Superior temporal gyrus (tissue), 1 donor: ENCODE results near the gene EIF1AY.
"Not testable (repeated sequence)": the region's sequence is repeated elsewhere in the genome, so short reads cannot be mapped to it uniquely, and the experiment has no call there.

Experiments
- DNase-seq: peaks from one replicate; pipeline ENCODE4 v3.0.0-alpha.2; 2016; ENCODE audit errors: extremely low spot score

Gene EIF1AY, protein sequence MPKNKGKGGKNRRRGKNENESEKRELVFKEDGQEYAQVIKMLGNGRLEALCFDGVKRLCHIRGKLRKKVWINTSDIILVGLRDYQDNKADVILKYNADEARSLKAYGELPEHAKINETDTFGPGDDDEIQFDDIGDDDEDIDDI

DNA sequence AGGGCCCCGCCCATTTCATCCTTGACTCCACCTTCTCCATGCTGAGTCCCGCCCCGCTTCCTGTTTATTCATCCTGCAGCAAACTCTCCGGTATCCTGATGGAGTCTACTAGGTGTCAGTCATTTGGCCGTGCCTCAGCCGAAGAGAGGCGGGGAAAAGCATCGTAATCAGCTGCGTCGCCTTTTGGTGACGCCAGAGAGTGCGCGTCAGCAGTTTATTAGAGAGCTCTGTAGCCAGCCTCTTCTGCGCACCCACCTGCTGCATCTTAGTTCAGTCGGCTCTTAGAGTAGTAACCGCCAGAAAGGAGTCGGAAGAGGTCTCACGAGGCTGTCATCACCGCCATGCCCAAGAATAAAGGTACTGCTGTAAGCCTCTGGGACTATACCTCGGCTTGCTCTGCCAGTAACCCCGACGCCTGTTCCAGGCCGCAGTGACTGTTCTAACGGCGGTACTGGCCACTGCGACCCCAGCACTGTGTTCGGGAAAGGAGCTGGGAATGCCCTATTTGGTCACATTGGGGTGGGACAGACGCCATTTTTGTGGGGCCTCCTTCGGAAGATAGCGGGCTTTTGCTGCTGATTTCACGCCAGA, at the start of gene EIF1AY:
Gene EIF1AY (plus strand): TSS at position 246 of the 591 bp plus-strand sequence. CDS start 96 bp downstream, at position 342.
- DNase-seq = peak; percentile 97

DNA sequence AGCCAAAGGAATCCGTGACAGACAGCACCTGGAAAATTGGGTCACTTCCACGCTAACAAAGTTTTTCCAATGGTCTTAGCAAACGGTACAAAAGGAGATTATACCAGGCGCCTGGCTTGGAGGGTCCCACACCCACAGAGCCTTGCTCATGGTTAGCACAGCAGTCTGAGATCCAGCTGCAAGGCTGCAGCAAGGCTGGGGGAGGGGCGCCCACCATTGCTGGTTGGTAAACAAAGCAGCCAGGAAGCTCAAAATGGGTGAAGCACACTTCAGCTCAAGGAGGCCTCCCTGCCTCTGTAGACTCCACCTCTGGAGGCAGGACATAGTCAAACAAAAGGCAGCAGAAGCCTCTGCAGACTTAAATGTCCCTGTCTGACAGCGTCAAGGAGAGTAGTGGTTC, 47.1 kb upstream of the EIF1AY start:
- no peak for DNase-seq

DNA sequence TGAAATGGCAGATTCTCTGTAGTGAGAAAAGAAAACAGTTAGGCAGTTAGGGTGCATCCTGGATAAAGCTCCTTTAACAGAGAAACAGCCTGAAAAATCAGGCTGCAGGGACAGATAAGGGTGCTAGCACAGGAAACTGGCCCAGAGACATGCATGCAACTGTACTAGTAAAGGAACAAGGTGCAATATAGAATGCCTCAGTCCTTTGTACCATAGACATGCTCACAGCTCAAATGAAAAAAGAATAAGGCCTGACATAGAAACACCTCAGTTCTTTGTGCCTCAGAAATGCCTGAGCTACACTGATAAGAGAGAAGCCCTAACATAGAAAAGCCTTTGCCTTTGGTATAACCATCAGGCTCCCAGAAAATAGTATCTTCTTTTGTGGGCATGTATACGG, 37.4 kb upstream of the EIF1AY start:
- no peak for DNase-seq

DNA sequence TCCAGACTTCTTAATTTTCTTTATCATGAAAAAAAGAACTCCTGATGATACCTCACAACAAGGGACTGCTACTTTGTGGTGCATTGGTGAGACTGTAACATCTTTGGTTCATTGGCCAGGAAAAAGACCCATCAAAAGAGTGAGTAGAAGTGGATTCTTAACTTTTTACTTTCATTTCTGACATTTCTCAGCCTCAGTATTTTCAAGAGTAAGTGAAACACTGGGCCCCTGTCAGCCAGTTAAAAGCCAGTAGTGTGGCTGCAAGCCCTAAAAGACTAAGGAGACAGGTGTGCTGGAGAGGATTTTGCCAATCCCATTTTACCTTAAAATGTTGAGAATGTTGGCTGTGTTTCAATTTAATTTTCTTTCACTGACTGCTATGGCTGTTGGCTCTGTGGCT, 36.6 kb upstream of the EIF1AY start:
- DNase-seq = no peak

DNA sequence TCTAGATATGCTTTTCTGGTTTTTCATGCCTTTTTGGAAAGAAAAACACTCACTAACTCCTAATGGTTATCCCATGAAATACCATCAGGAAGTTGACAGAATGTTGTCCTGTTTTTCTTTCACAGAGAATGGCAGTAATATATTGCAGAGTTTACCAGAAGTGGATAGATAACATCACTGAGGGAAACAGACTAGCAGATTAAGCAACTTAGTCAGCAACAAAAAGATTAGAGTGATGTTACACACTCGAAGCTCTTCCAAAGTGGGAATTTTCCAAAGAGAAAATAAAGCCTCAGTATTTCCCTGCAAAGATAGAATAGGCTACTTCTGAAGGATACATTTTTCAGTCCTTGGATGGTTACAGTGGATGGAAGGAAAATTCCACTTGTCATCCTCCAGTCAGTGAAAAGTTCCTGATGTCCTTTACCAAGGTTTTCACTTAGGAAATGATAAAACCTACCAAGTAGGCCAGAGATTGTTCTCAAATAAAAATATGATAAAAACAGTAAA, 31.1 kb upstream of the EIF1AY start:
- no peak for DNase-seq

DNA sequence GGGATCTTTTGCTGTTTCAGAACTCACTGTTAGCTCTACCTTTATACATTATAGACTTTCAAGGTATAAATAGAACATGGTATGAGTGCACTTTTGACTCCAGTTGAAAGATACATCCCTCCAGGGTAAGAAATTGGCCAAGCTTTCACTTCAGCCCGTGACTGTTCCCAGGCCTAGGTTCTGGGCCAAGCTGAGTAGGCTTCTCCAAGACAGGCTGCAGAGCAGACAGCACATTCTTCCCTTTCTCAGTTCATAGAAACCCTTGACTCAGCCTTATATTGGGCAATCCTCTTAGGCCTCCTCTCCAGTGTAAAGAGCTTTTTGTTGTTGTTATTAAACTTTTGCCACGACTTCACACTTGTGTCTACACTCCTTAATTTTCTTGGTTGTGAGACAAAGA, 29.5 kb upstream of the EIF1AY start:
- DNase-seq = no peak

DNA sequence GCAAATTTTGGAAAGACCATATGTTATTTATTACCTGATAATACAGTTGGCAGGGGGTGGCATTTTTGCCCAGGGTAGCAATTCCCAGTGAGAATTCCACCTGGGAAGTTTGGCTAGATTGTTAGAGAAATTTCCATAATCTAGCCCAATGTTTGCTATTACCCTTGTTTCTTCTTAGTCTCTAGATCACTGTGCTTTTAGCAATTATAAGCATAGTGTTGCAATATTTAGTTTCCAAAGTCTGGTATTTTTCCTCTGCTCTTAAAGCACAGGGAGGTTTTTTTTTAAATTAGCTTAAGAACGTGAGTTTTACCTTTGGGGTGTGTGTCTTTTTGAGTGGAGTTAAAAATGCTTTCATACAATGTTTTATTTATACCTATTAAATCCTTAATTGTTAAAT, 26.3 kb upstream of the EIF1AY start:
- no peak for DNase-seq

DNA sequence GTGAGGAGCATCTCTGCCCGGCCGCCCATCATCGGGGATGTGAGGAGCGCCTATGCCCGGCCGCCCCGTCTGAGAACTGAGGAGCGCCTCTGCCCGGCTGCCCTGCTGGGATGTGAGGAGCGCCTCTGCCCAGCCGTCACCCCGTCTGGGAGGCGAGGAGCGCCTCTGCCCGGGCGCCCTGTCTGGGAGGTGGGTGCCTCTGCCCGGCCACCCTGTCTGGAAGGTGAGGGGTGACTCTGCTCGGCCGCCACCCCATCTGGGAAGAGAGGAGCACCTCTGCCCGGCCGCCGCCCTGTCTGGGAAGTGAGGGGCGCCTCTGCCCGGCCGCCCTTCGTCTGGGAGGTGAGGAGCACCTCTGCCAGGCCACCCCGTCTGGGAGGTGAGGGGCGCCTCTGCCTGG, 23.7 kb upstream of the EIF1AY start:
- no peak for DNase-seq

DNA sequence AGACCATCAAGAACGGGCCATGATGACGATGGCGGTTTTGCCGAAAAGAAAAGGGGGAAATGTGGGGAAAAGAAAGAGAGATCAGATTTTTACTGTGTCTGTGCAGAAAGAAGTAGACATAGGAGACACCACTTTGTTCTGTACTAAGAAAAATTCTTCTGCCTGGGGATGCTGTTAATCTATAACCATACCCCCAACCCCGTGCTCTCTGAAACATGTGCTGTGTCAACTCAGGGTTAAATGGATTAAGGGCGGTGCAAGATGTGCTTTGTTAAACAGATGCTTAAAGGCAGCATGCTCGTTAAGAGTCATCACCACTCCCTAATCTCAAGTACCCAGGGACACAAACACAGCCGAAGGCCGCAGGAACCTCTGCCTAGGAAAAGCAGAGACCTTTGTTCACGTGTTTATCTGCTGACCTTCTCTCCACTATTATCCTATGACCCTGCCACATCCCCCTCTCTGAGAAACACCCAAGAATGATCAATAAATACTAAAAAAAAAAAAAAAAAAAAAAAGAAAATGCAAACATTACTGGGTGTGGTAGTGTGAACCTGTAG, 22.7 kb upstream of the EIF1AY start:
- DNase-seq = not testable (repeated sequence)

DNA sequence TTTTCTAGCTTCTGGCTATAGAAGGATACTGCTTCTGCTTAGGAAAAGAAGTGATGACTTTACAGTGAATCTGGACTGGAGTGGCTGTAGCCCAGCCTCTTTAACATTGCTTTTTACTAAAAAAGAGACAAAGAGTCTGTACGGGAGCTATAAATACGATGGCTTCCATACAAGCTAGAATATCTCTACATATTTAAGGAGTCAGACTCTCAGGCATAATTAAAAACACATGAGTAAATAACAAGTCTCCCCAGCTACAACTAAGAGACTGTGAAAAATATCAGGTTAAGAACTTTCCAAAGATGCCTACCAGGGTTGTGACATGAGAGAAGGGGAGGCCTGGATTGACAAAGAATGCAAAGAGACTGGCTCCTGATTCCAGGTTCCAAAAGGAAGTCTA, 19.8 kb upstream of the EIF1AY start:
- no peak for DNase-seq

DNA sequence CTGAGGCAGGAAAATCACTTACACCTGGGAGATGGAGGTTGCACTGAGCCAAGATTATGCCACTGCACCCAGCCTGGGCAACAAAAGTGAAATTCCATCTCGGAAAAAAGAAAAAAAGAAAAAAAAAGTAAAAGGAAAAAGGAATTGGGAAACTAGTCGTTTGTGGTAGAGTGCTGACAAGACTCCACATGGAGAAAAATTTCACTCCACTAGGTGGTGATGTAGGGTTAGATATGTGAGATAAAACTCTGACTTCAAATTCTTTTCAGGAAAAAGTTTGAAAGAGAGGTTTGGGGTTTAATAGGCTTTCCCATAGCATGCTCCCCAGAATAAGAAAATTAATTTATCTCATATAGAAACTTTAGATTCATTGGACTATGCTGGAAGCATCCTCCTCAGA, 16.9 kb upstream of the EIF1AY start:
- peak; percentile 55 for DNase-seq

DNA sequence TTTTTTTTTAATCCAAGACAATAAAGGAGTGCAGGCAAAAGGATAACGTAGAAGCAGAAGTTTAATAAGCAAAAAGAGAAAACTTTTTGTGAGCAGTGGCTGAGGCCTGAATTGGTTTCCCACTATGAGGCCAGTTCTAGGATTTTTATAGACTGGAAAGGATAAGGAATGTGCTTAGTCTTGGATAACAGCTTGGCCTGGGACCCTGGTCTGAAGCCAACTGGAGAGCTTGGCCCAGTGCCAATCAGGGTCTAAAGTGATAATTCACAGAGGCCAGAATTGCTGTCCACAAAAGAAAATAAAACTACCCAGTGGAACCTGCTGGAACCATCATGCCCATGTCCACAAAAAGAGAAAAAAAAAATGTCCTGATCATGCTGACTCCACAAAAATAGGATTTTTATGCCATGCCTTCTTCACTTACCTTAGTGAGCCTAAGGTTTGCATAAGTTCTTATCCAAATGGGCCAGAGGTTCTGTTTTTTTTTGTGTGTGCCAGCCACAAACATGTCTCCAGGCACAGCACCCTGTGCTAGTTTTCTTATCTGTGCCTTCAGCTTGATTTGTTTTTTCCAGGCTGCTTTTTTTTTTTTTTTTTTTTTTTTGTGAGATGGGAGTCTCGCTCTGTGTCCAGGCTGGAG, 15.6 kb upstream of the EIF1AY start:
- DNase-seq = no peak

DNA sequence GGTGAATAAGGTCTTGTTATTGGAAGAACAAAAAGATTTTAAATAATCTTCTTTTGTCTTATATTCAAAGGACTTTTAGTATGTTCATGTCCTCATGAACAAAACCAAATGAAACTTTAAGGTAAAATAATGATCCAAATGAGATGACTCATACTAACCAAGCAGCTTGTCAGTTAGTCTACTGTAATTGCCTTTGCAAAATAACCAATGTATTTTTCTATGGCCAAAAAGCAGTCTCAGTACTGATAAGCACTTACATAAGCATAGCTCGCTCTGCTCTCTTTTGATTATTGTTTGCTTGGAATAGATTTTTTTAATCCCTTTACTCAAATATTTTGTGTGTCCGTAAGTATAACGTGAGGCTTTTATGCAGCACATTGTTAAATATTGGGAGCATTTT, 4.3 kb upstream of the EIF1AY start:
- DNase-seq = no peak

DNA sequence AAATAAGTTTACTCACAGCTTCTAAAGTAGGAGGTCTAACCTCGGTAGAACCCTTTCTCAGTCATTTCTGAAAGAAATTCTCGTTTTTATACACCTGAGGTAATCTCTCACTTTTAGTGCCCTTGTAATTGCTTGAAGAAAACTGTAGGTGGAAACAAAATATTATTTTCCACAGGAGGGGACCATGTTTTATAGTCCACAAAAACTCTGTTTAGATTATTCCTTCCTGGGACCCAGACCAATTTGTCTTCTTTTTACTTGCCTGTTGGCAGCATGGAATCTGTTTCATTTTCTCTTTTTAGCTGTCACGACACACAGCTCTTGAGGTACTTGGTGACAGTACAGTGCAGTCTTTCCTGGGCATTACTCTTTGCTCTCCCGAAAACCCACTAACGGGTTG, 930 bp downstream of the EIF1AY start:
- peak; percentile 9 for DNase-seq

DNA sequence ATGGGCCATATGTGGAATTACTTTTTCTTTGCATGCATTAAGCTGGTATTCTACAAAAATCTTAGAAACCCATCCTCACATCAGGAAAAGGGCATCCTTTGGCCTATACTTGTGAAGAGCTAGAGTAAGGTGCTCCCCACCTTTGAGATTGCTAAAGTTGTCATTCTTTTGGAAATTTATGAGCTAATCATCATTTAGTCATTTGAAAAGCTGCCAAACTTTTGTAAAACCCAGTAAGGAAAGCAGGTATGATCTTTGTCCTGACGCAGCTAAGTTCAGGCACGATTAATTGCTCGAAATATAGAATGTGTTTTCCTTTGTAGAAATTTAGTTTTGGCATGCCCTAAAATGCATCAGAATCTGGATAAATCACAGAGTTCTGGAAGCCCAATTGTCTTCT, 2.6 kb downstream of the EIF1AY start:
- no peak for DNase-seq

DNA sequence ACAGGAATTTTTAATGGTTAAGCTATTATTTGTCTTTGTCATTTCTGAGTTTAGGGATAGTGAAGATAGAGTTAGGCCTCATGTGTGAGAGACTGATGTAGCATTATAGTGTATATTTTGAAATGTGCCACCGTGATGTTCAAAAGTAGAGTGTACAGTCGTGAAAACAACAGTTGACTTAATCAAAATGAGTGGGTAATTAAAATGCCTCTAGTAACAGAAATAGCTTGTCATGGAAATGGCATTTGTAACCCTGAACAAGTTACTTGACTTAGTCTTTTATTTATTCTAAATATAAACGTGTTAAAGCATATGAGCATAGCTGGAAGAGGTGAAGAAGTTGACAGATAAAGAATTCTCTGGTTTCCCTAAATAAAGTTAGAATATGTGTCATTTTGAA, 6.1 kb downstream of the EIF1AY start:
- no peak for DNase-seq

DNA sequence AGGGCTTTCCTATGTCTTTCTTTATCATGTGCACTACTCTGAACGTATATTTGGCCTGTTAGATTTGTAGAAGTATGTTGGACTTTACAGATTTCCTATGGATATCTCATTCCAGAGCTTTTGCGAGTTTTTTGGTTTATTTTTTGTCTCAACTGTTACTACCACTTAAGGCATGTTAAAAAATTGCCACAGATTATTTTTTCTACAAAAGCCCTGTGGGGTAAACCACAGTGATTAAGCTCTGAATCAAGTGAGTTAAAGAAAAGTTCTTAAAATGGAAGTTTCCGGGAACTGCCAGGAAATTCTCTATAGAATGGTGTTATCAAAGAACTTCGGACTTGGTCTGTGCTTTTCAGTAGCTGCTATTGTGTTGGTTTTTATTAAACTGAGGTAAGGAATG, 10.6 kb downstream of the EIF1AY start:
- no peak for DNase-seq
